Measurements from ENCODE around the gene TELO2. TPM values are rescaled to one million over a fixed set of nuclear protein-coding genes. Genes with fewer than 3 reads are reported as not detected.

Gene TELO2
- total and polyA plus RNA-seq, 2 donors (not counting 3 experiments of a cell fraction or from before 2014, with no cell fraction given), result 30.7 to 61.6 TPM

- ChIA-PET POLR2A (no interaction called here), CTCF (no interaction called here)
- Histone ChIP-seq H3K27ac (ENCODE audit: insufficient read depth, low read depth, low read length) (no peak overlapping the region), H3K9ac (replicated peaks; ENCODE audit: extremely low read depth, insufficient read depth, low read length) (no peak overlapping the region), H3K79me2 (ENCODE audit: control insufficient read depth, insufficient read depth, low read length) (no peaks in the 10 kb centered on the region), H3K27me3 (ENCODE audit: control insufficient read depth in 2 of 2, insufficient read depth in 2 of 2, low read length in 2 of 2) (no peaks in the 10 kb centered on the region), H3K4me2 (ENCODE audit: insufficient read depth, low read length) (no peak overlapping the region), H3K9me1 (replicated peaks; ENCODE audit: control insufficient read depth, extremely low read depth, insufficient read depth, low read length) (no peaks in the 10 kb centered on the region), H3K36me3 (ENCODE audit: control insufficient read depth in 2 of 2, extremely low read depth in 1 of 2, insufficient read depth in 2 of 2, low read length in 2 of 2) (peaks cover 0 to 41% of the 10 kb centered on the region in 2 experiments), H3K4me1 (ENCODE audit: control insufficient read depth, extremely low read depth, insufficient read depth, low read length) (no peaks in the 10 kb centered on the region), H3K4me3 (replicated peaks in 1 of 3; ENCODE audit: insufficient read depth in 1 of 3, low read depth in 1 of 3, low read length in 3 of 3) (no peak overlapping the region), H2AFZ (ENCODE audit: low read depth, low read length) (no peak overlapping the region), H3K9me3 (replicated peaks; ENCODE audit: control insufficient read depth, insufficient read depth, low read length) (no peaks in the 10 kb centered on the region), H4K20me1 (replicated peaks; ENCODE audit: control insufficient read depth, extremely low read depth, insufficient read depth, low read length) (no peaks in the 10 kb centered on the region)
- no peak for DNase-seq (ENCODE audit: low read depth, low spot score)
- BruUV-seq (replicated peaks), result no TSS peak
- dilution Hi-C loops (cut with MboI; ENCODE audit: extremely low pct_ligation_motif_present, low sequenced_read_pairs), result no loop called here
- intact Hi-C loops (cut with micrococcal nuclease), result no loop called here
- TF ChIP-seq, protein P1, sequence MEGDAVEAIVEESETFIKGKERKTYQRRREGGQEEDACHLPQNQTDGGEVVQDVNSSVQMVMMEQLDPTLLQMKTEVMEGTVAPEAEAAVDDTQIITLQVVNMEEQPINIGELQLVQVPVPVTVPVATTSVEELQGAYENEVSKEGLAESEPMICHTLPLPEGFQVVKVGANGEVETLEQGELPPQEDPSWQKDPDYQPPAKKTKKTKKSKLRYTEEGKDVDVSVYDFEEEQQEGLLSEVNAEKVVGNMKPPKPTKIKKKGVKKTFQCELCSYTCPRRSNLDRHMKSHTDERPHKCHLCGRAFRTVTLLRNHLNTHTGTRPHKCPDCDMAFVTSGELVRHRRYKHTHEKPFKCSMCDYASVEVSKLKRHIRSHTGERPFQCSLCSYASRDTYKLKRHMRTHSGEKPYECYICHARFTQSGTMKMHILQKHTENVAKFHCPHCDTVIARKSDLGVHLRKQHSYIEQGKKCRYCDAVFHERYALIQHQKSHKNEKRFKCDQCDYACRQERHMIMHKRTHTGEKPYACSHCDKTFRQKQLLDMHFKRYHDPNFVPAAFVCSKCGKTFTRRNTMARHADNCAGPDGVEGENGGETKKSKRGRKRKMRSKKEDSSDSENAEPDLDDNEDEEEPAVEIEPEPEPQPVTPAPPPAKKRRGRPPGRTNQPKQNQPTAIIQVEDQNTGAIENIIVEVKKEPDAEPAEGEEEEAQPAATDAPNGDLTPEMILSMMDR (IDR thresholded peaks at IDR 0.05; ENCODE audit: extremely low read depth in 1 of 2, insufficient read depth in 1 of 2, low read depth in 1 of 2, low read length in 2 of 2), result no peak
- TF ChIP-seq, protein P2, sequence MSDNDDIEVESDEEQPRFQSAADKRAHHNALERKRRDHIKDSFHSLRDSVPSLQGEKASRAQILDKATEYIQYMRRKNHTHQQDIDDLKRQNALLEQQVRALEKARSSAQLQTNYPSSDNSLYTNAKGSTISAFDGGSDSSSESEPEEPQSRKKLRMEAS (IDR thresholded peaks at IDR 0.05; ENCODE audit: insufficient read depth, insufficient read length), result no peak
- TF ChIP-seq MYC (IDR thresholded peaks at IDR 0.05; ENCODE audit: low read depth, low read length) (no peak), GATA2 (IDR thresholded peaks at IDR 0.05; ENCODE audit: insufficient read depth, insufficient read length, low read depth, low read length) (no peak), JUN (IDR thresholded peaks at IDR 0.05; ENCODE audit: borderline replicate concordance, insufficient read depth, insufficient read length, low read depth) (no peak), EZH2 (IDR thresholded peaks at IDR 0.05; ENCODE audit: borderline replicate concordance, low read depth, low read length, severe bottlenecking) (no peak), FOS (IDR thresholded peaks at IDR 0.05; ENCODE audit: borderline replicate concordance, insufficient read depth, low read length) (no peak), POLR2AphosphoS5 (IDR thresholded peaks at IDR 0.05; ENCODE audit: insufficient read depth, low read depth, low read length) (no peak), POLR2A (IDR thresholded peaks at IDR 0.05; ENCODE audit: low read depth, low read length) (no peak)
- FAIRE-seq, result no peak
Observed at GRCh38 chr16:1458977-1459341, 34.2 kb upstream of the TELO2 start.

All from endothelial cell of umbilical vein (primary cell).